GM23248 (cell line): ENCODE data around the gene KLHL30.
"Not testable (repeated sequence)": the region's sequence is repeated elsewhere in the genome, so short reads cannot be mapped to it uniquely, and the experiment has no call there.

Source experiments
- EZH2 ChIP-seq: fragments of 200-600 bp; sonication (generic); IDR thresholded peaks from 2 replicates; pipeline ENCODE4 v1.6.1; 2018; ENCODE audit warnings: antibody characterized with exemption, mild to moderate bottlenecking; ENCODE audit not compliant: insufficient read depth, poor library complexity, severe bottlenecking
- EZH2phosphoT487 ChIP-seq: fragments of 200-600 bp; sonication (generic); IDR thresholded peaks from 2 replicates; pipeline ENCODE4 v1.6.1; 2018; ENCODE audit warnings: antibody characterized with exemption, moderate library complexity, mild to moderate bottlenecking, low read depth; ENCODE audit not compliant: insufficient read depth

GRCh38 chr2:238115709-238116108 is 22.8 kb upstream of the KLHL30 start:
- not testable (repeated sequence) for TF ChIP-seq EZH2, EZH2phosphoT487
